IPS-15b (cell line): ENCODE data around the gene SLC6A13.
"Not testable (repeated sequence)": the region's sequence is repeated elsewhere in the genome, so short reads cannot be mapped to it uniquely, and the experiment has no call there.

Experiments used
- H3K27me3 ChIP-seq: one replicate; pipeline ENCODE4 v1.6.1; 2013; ENCODE audit warnings: low read length; ENCODE audit not compliant: control insufficient read depth, insufficient read depth
- H3K36me3 ChIP-seq: one replicate; pipeline ENCODE4 v1.6.1; 2013; ENCODE audit warnings: low read length; ENCODE audit not compliant: control insufficient read depth, insufficient read depth
- H3K4me1 ChIP-seq: one replicate; pipeline ENCODE4 v1.6.1; 2013; ENCODE audit warnings: mild to moderate bottlenecking, low read length; ENCODE audit not compliant: control insufficient read depth, insufficient read depth
- H3K4me3 ChIP-seq: one replicate; pipeline ENCODE4 v1.5.1; 2013; ENCODE audit warnings: low read depth, low read length
- H3K9ac ChIP-seq: one replicate; pipeline ENCODE4 v1.6.1; 2013; ENCODE audit warnings: low read depth, mild to moderate bottlenecking, low read length
- H3K9me3 ChIP-seq: one replicate; pipeline ENCODE4 v1.6.1; 2013; ENCODE audit warnings: mild to moderate bottlenecking, low read length; ENCODE audit not compliant: control insufficient read depth, insufficient read depth

The SLC6A13 gene

DNA sequence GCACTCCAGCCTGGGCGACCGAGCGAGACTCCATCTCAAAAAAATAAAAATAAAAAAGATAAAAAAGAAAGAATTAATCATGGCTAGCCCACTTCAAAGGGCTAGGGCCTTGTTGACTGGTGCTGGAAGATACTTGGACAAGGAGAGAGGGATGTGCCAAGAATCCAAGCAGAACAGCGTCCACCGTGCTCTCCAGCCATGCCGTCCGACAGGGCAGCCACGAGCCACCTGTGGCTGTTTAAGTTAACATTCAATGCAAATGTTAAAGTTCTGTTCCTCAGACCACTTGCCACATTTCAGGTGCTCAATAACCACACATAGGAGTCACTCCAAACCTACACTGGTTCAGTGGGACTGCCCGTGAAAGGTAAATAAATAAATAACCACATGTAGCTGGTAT is 21.4 kb downstream of the SLC6A13 start:
- Histone ChIP-seq H3K27me3 (no peaks in the 10 kb centered on the region), H3K9ac (no peak overlapping the region), H3K4me3 (no peak overlapping the region), H3K4me1 (no peaks in the 10 kb centered on the region), H3K36me3 (no peaks in the 10 kb centered on the region), H3K9me3 (no peaks in the 10 kb centered on the region)

DNA sequence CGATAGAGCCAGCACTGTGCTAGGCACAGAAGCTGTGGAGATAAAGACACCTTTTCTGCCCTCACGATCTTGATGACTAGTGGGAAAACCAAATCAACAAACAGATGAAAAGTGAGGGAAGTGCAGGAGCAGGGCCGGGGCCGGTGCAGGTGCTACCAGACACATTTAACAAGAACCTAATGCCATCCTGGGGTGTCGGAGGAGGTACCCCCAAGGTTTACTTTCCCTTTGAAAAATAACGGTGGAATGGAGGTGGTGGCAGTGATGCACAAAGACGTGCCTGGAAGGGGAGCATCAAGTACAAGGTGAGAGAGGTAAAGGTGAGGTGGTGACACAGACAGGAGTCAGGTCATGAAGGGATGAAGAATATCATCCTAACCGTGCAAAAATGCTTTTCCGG is 22.1 kb downstream of the SLC6A13 start:
- Histone ChIP-seq H3K36me3 (no peaks in the 10 kb centered on the region), H3K9ac (no peak overlapping the region), H3K4me1 (no peaks in the 10 kb centered on the region), H3K4me3 (no peak overlapping the region), H3K9me3 (no peaks in the 10 kb centered on the region), H3K27me3 (no peaks in the 10 kb centered on the region)

DNA sequence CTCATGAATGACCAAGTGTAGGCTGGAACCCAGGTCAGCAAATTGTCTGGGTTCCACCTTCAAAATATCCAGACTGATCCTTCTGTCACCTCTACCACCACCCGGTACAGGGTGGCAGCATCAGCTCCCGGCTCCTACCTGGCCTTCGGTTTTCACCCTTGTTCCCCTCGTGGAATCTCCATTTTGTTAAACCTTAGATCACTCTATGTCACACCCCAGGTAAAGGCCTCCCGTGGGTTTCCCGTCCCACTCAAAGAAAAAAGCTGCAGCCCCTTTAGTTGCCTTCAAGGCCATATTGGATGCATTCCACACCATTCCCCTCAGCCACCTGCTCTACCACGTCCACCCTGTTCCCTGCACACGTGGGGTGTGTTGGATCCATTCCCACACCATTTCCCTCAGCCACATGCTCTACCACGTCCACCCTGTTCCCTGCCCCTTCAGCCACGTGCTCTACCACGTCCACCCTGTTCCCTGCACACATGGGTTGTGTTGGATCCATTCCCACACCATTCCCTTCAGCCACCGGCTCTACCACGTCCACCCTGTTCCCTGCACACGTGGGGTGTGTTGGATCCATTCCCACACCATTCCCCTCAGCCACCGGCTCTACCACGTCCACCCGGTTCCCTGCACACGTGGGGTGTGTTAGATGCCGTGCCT is 23.8 kb downstream of the SLC6A13 start:
- Histone ChIP-seq H3K9ac (no peak overlapping the region), H3K4me1 (no peaks in the 10 kb centered on the region), H3K9me3 (no peaks in the 10 kb centered on the region), H3K36me3 (no peaks in the 10 kb centered on the region), H3K4me3 (no peak overlapping the region), H3K27me3 (no peaks in the 10 kb centered on the region)

DNA sequence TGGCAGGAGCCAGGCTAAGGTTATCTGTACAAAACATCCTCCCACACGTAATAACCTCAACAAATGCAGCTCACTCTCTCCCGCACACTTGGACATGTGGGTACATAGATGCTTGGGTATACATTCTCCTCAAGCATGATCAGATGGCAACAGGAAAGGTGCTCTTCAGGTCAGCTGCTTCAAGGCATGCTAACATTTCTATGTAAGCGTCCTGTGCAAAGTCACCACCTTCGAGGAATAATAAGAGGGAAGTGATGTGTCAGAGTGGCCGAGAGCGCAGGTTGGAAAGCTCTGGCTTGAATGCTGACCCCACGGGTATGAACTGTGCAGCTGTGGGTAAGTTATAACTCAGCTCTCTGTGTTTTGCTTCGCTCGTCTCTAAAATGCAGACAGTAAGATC is 24.5 kb downstream of the SLC6A13 start:
- Histone ChIP-seq H3K9ac (no peak overlapping the region), H3K4me1 (no peaks in the 10 kb centered on the region), H3K9me3 (no peaks in the 10 kb centered on the region), H3K4me3 (no peak overlapping the region), H3K36me3 (no peaks in the 10 kb centered on the region), H3K27me3 (no peaks in the 10 kb centered on the region)

DNA sequence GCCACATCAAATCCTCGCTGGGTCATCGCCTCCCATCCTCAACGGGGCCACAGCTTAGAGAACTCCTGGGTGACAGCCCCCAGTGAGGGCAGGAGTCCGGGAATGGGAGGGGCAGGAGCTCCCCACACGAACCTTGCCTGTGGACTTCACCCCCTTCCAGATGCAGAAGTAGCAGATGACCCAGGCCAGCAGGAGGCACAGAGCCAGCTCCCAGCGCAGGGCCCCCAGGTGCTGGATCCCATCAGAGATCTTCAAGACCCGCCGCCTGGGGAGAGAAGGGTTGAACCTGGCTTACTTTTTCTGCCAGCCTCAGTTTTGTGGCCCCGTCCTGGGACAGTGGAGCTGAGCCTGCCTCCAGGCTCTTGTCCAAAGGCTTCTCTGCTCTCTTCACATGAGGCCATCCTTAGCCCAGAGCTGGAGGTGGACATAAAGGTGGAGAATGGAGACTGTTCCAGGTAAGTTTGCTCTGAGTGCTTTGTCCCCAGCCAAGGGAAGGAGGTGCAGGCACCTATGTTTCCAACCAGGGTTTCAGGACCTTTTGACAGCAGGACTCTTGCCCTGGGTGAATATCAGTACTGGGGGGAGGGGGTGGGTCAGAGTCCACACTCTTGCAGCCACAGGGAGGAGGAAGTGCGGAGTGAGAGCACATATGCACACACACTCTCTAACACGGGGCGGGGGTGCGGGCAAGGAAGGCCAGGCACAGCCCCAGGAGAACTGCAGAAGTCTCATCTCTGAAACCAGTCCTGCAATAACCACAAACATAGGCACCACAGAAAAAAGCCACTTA is 25.4 kb downstream of the SLC6A13 start:
- no peak overlapping the region for H3K4me3 ChIP-seq
- H3K4me1 ChIP-seq = no peaks in the 10 kb centered on the region

DNA sequence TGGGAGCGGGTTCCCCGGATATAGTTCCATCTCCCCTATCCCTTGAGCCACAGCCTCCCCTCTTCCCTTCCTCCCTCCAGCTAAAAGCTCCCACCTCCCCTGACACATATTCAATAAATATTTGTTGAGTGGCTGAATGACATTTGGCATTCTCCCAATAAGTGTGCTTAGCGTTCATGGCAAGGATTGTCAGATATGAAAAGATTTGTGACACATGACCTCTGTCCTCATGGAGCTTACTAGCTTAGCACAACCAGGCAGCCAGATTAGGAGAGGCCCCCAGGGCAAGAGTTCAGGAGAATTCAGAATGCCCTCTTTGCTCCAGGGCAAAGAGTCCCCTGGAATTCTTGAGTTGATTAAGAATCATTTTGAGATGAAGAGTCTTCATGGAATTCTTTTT is 26.2 kb downstream of the SLC6A13 start:
- Histone ChIP-seq H3K27me3 (no peaks in the 10 kb centered on the region), H3K4me3 (no peak overlapping the region), H3K4me1 (no peaks in the 10 kb centered on the region), H3K9ac (no peak overlapping the region), H3K36me3 (no peaks in the 10 kb centered on the region), H3K9me3 (no peaks in the 10 kb centered on the region)

More for the DNA sequence above, 25.4 kb downstream of the SLC6A13 start:
- Histone ChIP-seq H3K36me3 (no peaks in the 10 kb centered on the region), H3K9me3 (no peaks in the 10 kb centered on the region), H3K27me3 (no peaks in the 10 kb centered on the region), H3K9ac (no peak overlapping the region)

DNA sequence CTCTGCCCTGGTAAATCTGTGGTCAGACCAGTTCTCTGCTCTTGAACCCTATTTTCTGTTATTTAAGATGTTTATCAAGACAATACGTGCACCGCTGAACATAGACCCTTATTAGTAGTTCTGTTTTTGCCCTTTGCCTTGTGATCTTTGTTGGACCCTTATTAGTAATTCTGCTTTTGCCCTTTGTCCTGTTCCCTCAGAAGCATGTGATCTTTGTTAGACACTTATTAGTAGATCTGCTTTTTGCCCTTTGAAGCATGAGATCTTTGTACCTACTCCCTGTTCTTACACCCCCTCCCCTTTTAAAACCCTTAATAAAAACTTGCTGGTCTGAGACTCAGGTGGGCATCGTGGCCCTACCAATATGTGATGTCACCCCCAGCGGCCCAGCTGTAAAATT is 26.7 kb downstream of the SLC6A13 start:
- not testable (repeated sequence) for H3K9ac ChIP-seq, H3K9me3 ChIP-seq, H3K27me3 ChIP-seq, H3K4me1 ChIP-seq, H3K36me3 ChIP-seq, H3K4me3 ChIP-seq

DNA sequence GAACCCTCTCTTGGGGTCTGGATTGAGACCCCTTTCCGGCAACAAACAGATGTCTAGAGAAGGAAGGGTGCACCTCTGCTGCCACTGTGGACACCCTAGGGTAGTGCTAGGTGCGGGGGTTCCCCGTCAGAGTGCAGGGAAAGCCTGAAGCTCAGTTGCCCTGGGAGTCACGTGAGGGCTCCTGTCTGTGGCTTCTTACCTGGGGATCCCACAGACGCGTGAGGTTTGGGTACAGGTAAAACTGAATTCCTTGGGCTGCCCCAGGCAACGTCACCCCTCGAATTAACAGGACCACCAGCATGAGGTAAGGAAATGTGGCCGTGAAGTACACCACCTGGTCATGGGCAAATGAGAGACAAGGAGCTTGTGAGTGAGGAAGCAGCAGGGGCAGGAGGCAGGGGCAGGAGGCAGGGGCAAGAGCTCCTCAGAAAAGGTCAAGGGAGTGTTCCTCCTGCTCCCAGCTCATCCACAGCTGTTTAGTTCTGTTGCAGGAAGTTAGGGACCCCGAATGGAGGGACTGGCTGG is 27.7 kb downstream of the SLC6A13 start:
- H3K36me3 ChIP-seq = no peaks in the 10 kb centered on the region
- no peaks in the 10 kb centered on the region for H3K4me1 ChIP-seq
- H3K27me3 ChIP-seq = no peaks in the 10 kb centered on the region
- H3K9ac ChIP-seq = no peak overlapping the region
- H3K4me3 ChIP-seq = no peak overlapping the region
- H3K9me3 ChIP-seq = no peaks in the 10 kb centered on the region

DNA sequence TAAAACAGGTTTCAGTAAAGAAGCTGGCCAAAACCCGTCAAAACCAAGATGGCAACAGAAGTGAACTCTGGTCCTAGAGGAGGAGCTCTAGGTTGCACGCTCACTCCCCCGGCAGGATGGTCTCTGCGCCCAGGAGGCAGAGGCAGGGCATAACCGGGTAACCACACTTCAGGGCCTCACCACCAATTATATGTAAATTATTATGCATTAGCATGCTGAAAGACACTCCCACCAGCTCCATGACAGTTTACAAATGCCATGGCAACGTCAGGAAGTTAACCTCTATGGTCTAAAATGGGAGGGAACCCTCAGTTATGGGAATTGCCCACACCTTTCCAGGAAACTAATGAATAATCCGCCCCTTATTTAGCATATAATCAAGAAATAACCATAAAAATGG is 28.6 kb downstream of the SLC6A13 start:
- H3K9me3 ChIP-seq = no peaks in the 10 kb centered on the region
- H3K4me1 ChIP-seq = no peaks in the 10 kb centered on the region
- no peaks in the 10 kb centered on the region for H3K36me3 ChIP-seq
- no peak overlapping the region for H3K4me3 ChIP-seq
- H3K9ac ChIP-seq = no peak overlapping the region
- no peaks in the 10 kb centered on the region for H3K27me3 ChIP-seq

DNA sequence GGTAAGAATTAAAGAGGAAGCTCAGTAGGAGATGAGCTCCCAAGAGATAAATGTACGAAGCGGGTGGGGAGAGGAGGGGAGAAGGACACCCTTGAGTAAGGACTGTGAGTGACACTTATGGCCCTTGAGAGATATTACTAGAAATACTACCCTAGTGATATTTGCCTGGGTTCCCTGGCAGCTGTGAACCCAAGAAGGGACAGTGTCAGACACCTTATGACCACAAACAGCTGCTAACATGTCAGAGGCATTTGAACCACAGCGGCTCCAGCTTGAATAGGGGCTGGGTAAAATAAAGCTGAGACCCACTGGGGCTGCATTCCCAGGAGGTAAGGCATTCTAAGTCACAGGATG is 29.0 kb downstream of the SLC6A13 start:
- no peaks in the 10 kb centered on the region for H3K4me1 ChIP-seq
- no peaks in the 10 kb centered on the region for H3K9me3 ChIP-seq
- H3K4me3 ChIP-seq = no peak overlapping the region
- H3K36me3 ChIP-seq = no peaks in the 10 kb centered on the region
- H3K27me3 ChIP-seq = no peaks in the 10 kb centered on the region
- no peak overlapping the region for H3K9ac ChIP-seq

DNA sequence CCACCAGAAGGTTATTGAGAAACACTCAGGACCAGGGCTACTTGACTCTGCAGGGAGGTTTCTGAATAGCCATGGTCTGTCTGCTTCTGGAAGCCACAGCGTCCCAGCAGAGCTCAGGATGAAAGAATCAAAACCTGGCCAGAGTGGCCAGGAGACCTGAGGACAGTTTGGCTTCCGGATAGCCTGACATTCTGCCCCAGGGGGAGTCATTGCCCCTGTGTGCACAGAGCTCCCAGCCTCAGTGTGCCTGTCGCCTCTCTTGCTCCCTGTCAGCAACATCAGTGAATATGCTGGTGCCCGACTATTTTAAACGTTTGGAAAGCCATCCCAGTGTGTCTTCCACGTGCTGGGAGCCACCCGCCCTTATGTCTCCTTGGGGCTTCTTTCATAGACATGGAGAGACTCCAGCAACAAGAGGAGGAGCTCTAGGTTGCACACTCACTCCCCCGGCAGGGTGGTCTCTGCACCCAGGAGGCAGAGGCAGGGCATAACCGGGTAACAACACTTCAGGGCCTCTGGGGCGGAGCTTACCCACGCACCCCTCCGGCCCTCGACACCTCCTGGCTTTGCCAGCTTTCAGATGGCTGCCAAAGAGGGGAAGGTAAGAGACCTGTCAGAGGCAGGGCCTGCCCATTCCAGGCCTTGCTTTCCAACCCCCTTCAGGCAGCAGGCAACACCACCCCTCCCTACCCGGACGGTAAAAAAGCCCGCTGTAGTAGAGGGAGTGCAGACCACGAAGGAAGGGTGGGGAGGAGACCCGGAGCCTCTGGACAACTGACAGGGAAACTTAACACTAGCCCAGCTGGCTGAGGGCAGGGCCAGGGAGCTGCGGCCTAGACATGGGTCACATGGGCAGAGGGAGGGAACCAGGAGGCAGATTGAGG is 29.7 kb downstream of the SLC6A13 start:
- H3K9me3 ChIP-seq = no peaks in the 10 kb centered on the region
- H3K36me3 ChIP-seq = no peaks in the 10 kb centered on the region
- H3K4me3 ChIP-seq = no peak overlapping the region
- no peaks in the 10 kb centered on the region for H3K27me3 ChIP-seq
- no peaks in the 10 kb centered on the region for H3K4me1 ChIP-seq
- no peak overlapping the region for H3K9ac ChIP-seq
